Neuronal stem cell (in vitro differentiated cells): ENCODE results near the gene SYNGR2.
A peak's percentile ranks its signal among the peaks of the same experiment; 100 is the strongest.

Source experiments
- DNase-seq: peaks from one replicate; pipeline ENCODE4 v3.0.0-alpha.2; 2013; ENCODE audit warnings: low spot score
- H2AFZ ChIP-seq: one replicate; pipeline ENCODE4 v1.6.1; 2013; ENCODE audit warnings: mild to moderate bottlenecking, low read length, inconsistent platforms
- H2AK5ac ChIP-seq: 2 replicates; pipeline ENCODE4 v1.6.1; 2013; ENCODE audit warnings: low read depth, mild to moderate bottlenecking, inconsistent platforms, low read length, moderate library complexity, mixed read lengths
- H2BK120ac ChIP-seq: 2 replicates; pipeline ENCODE4 v1.6.1; 2013; ENCODE audit warnings: low read depth, mild to moderate bottlenecking, inconsistent platforms, low read length, moderate library complexity, mixed read lengths
- H2BK12ac ChIP-seq: one replicate; pipeline ENCODE4 v1.6.1; 2013; ENCODE audit warnings: low read length, inconsistent platforms
- H2BK15ac ChIP-seq: 2 replicates; pipeline ENCODE4 v1.6.1; 2013; ENCODE audit warnings: mild to moderate bottlenecking, low read length, inconsistent platforms, mixed read lengths
- H2BK5ac ChIP-seq: one replicate; pipeline ENCODE4 v1.6.1; 2013; ENCODE audit warnings: inconsistent platforms, mild to moderate bottlenecking, low read length, moderate library complexity
- H3K14ac ChIP-seq: one replicate; pipeline ENCODE4 v1.6.1; 2013; ENCODE audit warnings: low read length, inconsistent platforms
- H3K18ac ChIP-seq: 2 replicates; pipeline ENCODE4 v1.6.1; 2013; ENCODE audit warnings: low read length, inconsistent platforms
- H3K23ac ChIP-seq: 2 replicates; pipeline ENCODE4 v1.6.1; 2013; ENCODE audit warnings: low read depth, mild to moderate bottlenecking, mixed read lengths, low read length, inconsistent platforms; ENCODE audit not compliant: poor library complexity
- H3K27ac ChIP-seq: replicated peaks from 3 replicates; pipeline ENCODE4 v1.5.1; 2013; ENCODE audit warnings: low read length, inconsistent platforms
- H3K27me3 ChIP-seq, 3 experiments: 2 replicates each; pipeline ENCODE4 v1.6.1; 2013; ENCODE audit warnings: low read length in 3 of 3, mild to moderate bottlenecking in 2 of 3, inconsistent platforms in 1 of 3, low read depth in 1 of 3, mixed read lengths in 1 of 3, moderate library complexity in 1 of 3; ENCODE audit not compliant: control insufficient read depth in 3 of 3, insufficient read depth in 3 of 3
- H3K36me3 ChIP-seq, 2 donors: replicated peaks in 1 of 2; 2 replicates each; pipeline ENCODE4 v1.6.1; 2013; ENCODE audit warnings: low read length in 2 of 2; ENCODE audit not compliant: control insufficient read depth in 2 of 2, insufficient read depth in 2 of 2
- H3K4ac ChIP-seq: 2 replicates; pipeline ENCODE4 v1.6.1; 2013; ENCODE audit warnings: inconsistent platforms, mild to moderate bottlenecking, low read length, moderate library complexity
- H3K4me1 ChIP-seq, 2 donors: 1 replicate in 1 of 2; 2 replicates in 1 of 2; pipeline ENCODE4 v1.6.1; 2013; ENCODE audit warnings: low read length in 2 of 2, low read depth in 1 of 2; ENCODE audit not compliant: control insufficient read depth in 2 of 2, insufficient read depth in 1 of 2
- H3K4me2 ChIP-seq: one replicate; pipeline ENCODE4 v1.6.1; 2013; ENCODE audit warnings: mild to moderate bottlenecking, low read length, inconsistent platforms; ENCODE audit not compliant: insufficient read depth, poor library complexity, severe bottlenecking
- H3K4me3 ChIP-seq, 2 donors: 2 replicates each; pipeline ENCODE4 v1.5.1; 2013; ENCODE audit warnings: low read length in 2 of 2, mild to moderate bottlenecking in 2 of 2, inconsistent platforms in 1 of 2, moderate library complexity in 1 of 2
- H3K79me1 ChIP-seq: one replicate; pipeline ENCODE4 v1.6.1; 2013; ENCODE audit warnings: low read depth, mild to moderate bottlenecking, inconsistent platforms, low read length, moderate library complexity
- H3K9ac ChIP-seq: one replicate; pipeline ENCODE4 v1.6.1; 2013; ENCODE audit warnings: mild to moderate bottlenecking, low read depth, low read length, inconsistent platforms; ENCODE audit not compliant: poor library complexity
- H3K9me3 ChIP-seq, 2 donors: replicated peaks in 1 of 2; 2 replicates each; pipeline versions ENCODE3 to v1.6.1; 2013; ENCODE audit warnings: low read length in 2 of 2, mild to moderate bottlenecking in 2 of 2, inconsistent platforms in 1 of 2, low read depth in 1 of 2, mixed read lengths in 1 of 2, moderate library complexity in 1 of 2; ENCODE audit not compliant: control insufficient read depth in 2 of 2, insufficient read depth in 1 of 2
- H4K8ac ChIP-seq: one replicate; pipeline ENCODE4 v1.6.1; 2013; ENCODE audit warnings: low read depth, mild to moderate bottlenecking, inconsistent platforms, low read length, moderate library complexity
- H4K91ac ChIP-seq: one replicate; pipeline ENCODE4 v1.6.1; 2013; ENCODE audit warnings: low read length, low read depth, mild to moderate bottlenecking, inconsistent platforms; ENCODE audit not compliant: poor library complexity
- whole genome bisulfite sequencing, 2 donors: extraction: QIAGEN DNeasy Blood & Tissue Kit; methylation state at CpG; one replicate each; pipeline ENCODE4 v1.1.7; 2013; ENCODE audit warnings: missing lambda C conversion rate in 2 of 2, mixed read lengths in 1 of 2; ENCODE audit not compliant: insufficient read length in 2 of 2, insufficient replicate concordance in 1 of 2; ENCODE audit errors: extremely low coverage in 2 of 2; 5-methylcytosine and 5-hydroxymethylcytosine counted together

The SYNGR2 gene

DNA sequence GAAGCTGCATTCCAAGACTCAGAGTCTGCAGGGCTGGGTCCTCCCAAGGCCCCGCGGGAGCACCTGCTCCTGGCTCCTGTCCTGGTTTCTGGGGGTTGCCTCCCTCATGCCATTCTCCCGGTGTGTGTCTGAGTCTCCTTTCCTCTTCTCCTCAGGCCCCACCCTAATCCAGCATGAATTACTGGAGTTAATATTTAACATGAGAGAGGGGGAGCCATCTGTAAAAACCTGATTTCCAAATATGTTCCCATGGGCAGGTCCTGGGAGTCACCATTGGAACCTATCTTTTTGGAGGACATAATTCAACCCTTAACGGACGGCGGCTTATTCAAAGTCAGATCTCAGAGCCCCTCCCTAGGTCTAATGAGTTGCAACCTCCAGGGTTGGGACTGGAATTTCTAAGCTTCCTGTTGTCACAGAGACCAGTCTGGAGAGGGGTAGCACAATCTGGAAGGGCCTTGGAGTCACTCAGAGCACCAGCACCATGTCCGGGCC, 16.8 kb upstream of the SYNGR2 start:
- H2BK120ac ChIP-seq, result no peak overlapping the region
- no CpG with 5 or more reads among the region's 7 CpGs for WGBS, 2 donors
- H2AK5ac ChIP-seq, result no peak overlapping the region
- no peak overlapping the region for H4K8ac ChIP-seq
- H2BK12ac ChIP-seq, result no peak overlapping the region
- H3K4me2 ChIP-seq, result no peak overlapping the region
- H3K4me1 ChIP-seq, result peaks cover 5 to 7% of the 10 kb centered on the region in 2 donors
- H2AFZ ChIP-seq, result peak overlapping the region; percentile 67
- no peak overlapping the region for H3K4me3 ChIP-seq
- H4K91ac ChIP-seq, result no peak overlapping the region
- peaks cover 0 to under 1% of the 10 kb centered on the region in 2 donors for H3K9me3 ChIP-seq
- H2BK15ac ChIP-seq, result peak overlapping the region; percentile 19
- peak overlapping the region; percentile 67 for H3K18ac ChIP-seq
- H3K14ac ChIP-seq, result no peak overlapping the region
- H3K36me3 ChIP-seq, result no peaks in the 10 kb centered on the region
- no peak overlapping the region for H3K27ac ChIP-seq
- no peak overlapping the region for H3K4ac ChIP-seq
- no peak overlapping the region for H3K9ac ChIP-seq
- H3K79me1 ChIP-seq, result no peaks in the 10 kb centered on the region
- DNase-seq, result no peak
- peaks cover 0 to 19% (median 0%) of the 10 kb centered on the region in 3 experiments for H3K27me3 ChIP-seq
- H3K23ac ChIP-seq, result no peak overlapping the region
- H2BK5ac ChIP-seq, result no peak overlapping the region

DNA sequence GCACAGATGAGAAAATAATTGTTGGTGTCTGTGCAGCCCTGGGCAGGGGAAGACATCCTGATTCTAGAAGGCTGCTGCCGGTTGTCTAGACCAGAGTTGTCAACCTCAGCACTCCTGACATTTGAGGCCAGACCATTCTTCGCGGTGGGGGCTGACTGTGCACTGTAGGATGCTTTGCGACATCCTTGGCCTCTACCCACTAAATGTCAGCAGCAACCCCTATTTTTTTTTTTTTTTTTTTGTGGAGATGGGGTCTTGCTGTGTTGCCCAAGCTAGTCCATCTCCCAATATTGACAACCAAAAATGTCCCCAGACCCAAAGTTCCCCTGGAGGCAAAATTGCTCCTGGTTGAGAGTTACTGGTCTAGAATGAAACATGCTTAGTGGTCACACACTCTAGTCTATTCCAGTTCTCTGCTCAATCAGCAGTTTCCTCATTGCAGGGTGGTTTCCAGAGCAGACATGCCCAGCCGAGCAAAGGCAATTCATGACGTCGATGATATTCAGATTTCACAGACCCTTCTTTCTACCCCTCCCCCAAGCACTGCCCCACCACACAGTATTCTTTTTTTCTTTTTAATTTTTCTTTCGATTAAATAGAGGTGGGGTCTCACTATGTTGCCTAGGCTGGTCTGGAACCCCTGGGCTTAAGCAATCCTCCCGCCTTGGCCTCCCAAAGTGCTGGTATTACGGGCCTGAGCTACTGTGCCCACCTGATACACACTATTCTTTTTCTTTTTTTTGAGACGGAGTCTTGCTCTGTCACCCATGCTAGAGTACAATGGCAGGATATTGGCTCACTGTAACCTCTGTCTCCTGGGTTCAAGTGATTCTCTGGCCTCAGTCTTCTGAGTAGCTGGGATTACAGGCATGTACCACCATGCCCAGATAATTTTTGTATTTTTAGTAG, 13.2 kb upstream of the SYNGR2 start:
- H3K18ac ChIP-seq, result no peak overlapping the region
- H2BK15ac ChIP-seq, result no peak overlapping the region
- no peak overlapping the region for H3K27ac ChIP-seq
- H4K8ac ChIP-seq, result no peak overlapping the region
- H3K14ac ChIP-seq, result no peak overlapping the region
- H2AK5ac ChIP-seq, result no peak overlapping the region
- H3K79me1 ChIP-seq, result no peaks in the 10 kb centered on the region
- WGBS, 2 donors, result no CpG with 5 or more reads among the region's 11 CpGs
- H3K9me3 ChIP-seq, result no peaks in the 10 kb centered on the region
- no peak overlapping the region for H4K91ac ChIP-seq
- H2BK12ac ChIP-seq, result no peak overlapping the region
- no peak overlapping the region for H2BK5ac ChIP-seq
- no peaks in the 10 kb centered on the region for H3K36me3 ChIP-seq
- H3K27me3 ChIP-seq, result no peaks in the 10 kb centered on the region
- no peak overlapping the region for H3K4me2 ChIP-seq
- no peak overlapping the region for H3K4ac ChIP-seq
- H3K9ac ChIP-seq, result no peak overlapping the region
- no peak for DNase-seq
- peaks cover 5 to 7% of the 10 kb centered on the region in 2 donors for H3K4me1 ChIP-seq
- no peak overlapping the region for H3K4me3 ChIP-seq
- H2BK120ac ChIP-seq, result no peak overlapping the region
- H2AFZ ChIP-seq, result no peak overlapping the region
- H3K23ac ChIP-seq, result no peak overlapping the region

DNA sequence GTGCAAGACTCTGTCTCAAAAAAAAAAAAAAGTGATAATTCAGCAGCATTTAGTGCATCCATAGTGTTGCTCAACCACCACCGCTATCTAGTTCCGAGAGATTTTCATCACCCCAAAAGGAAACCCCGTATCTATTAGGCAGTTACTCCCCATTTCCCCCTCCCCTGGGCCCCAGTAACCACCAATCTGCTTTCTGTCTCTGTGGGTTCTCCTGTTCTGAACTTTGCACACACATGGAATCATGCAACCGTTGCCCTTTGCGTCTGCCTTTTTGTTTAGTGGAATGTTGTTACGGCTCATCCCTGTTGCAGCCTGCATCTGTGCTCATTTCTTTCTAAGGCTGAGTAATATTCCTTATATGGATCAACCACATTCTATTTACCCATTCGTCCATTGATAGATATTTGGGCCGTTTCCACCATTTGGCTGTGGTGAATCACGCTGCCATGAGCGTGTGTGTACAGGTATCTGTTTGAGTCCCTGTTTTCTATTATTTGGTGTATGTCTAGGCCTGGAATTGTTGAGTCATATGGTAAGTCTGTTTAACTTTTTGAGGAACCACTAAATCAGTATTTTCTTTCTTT, 8.7 kb upstream of the SYNGR2 start:
- no CpG with 5 or more reads among the region's 10 CpGs for WGBS, 2 donors
- H3K27ac ChIP-seq, result no peak overlapping the region
- H2BK12ac ChIP-seq, result no peak overlapping the region
- H2AK5ac ChIP-seq, result no peak overlapping the region
- no peak overlapping the region for H3K9ac ChIP-seq
- no peak overlapping the region for H2AFZ ChIP-seq
- H3K4me2 ChIP-seq, result no peak overlapping the region
- H3K27me3 ChIP-seq, result peaks cover 0 to 10% (median 0%) of the 10 kb centered on the region in 3 experiments
- no peaks in the 10 kb centered on the region for H3K4me1 ChIP-seq
- no peak overlapping the region for H3K14ac ChIP-seq
- H2BK120ac ChIP-seq, result no peak overlapping the region
- no peaks in the 10 kb centered on the region for H3K9me3 ChIP-seq
- no peak overlapping the region for H3K23ac ChIP-seq
- no peak overlapping the region for H2BK15ac ChIP-seq
- no peak overlapping the region for H4K91ac ChIP-seq
- no peak overlapping the region for H4K8ac ChIP-seq
- no peak overlapping the region for H3K18ac ChIP-seq
- no peaks in the 10 kb centered on the region for H3K79me1 ChIP-seq
- no peak overlapping the region for H3K4ac ChIP-seq
- H3K4me3 ChIP-seq, result no peak overlapping the region
- H2BK5ac ChIP-seq, result no peak overlapping the region
- H3K36me3 ChIP-seq, result no peaks in the 10 kb centered on the region
- DNase-seq, result no peak
